SK-N-MC (cell line): Measurements from ENCODE around the gene ST13.

ENCODE experiments used
- EZH2 ChIP-seq: fragments of 200-600 bp; sonication (generic); IDR thresholded peaks from one replicate; pipeline ENCODE4 v1.6.1; 2017; ENCODE audit warnings: antibody characterized with exemption
- POLR2AphosphoS5 ChIP-seq: IDR thresholded peaks from 2 replicates; pipeline ENCODE4 v1.6.1; 2012; ENCODE audit warnings: mild to moderate bottlenecking, low read depth, low read length, borderline replicate concordance

DNA sequence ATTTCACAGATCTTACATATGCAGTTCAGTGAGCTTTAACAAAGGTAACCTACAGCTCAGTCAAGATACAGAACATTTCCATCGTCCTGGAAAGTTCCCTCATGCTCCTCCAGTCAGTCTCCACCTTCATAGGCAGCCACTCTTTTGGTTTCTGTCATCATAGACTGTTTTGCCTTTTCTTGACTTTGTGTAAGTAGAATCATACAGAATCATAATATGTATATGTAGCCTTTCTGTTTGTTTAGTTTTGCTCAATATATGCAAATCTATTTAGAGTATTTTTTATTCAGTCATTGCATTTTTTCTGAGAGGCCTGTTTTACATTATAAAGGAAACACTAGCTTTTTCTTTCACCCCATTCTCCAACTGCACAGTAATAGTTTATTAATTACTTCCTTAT, 20.5 kb upstream of the ST13 start:
- TF ChIP-seq EZH2, result no peak
- TF ChIP-seq POLR2AphosphoS5, result no peak
